Epithelial cell of esophagus (primary cell): ENCODE measurements around the gene APIP.

Experiments used
- DNase-seq: peaks from one replicate; pipeline ENCODE4 v3.0.0; 2010; ENCODE audit warnings: low read depth
- H3K4me3 ChIP-seq: 2 replicates; pipeline ENCODE4 v1.5.1; 2011; ENCODE audit warnings: mild to moderate bottlenecking, low read length, control low read depth
- CTCF ChIP-seq: IDR thresholded peaks from 2 replicates; pipeline ENCODE4 v1.5.1; 2011; ENCODE audit warnings: low read depth, mild to moderate bottlenecking, low read length, control low read depth, inconsistent platforms; ENCODE audit not compliant: insufficient read depth; ENCODE audit errors: missing control alignments

APIP gene

GRCh38 chr11:34844463-34845112 is 71.6 kb downstream of the APIP start:
- no peak for TF ChIP-seq CTCF
- H3K4me3 ChIP-seq, result no peak overlapping the region
- DNase-seq, result no peak

- TF ChIP-seq CTCF, result no peak
- no peak overlapping the region for H3K4me3 ChIP-seq
- no peak for DNase-seq
Measured at GRCh38 chr11:34843271-34843670, 72.9 kb downstream of the APIP start.

- peak; percentile 61 for TF ChIP-seq CTCF
- no peak overlapping the region for H3K4me3 ChIP-seq
- peak; percentile 69 for DNase-seq
Measured at GRCh38 chr11:34840736-34841386, 75.3 kb downstream of the APIP start.

- no peak for TF ChIP-seq CTCF
- no peak overlapping the region for H3K4me3 ChIP-seq
- DNase-seq, result no peak
Measured at GRCh38 chr11:34839969-34840368, 76.2 kb downstream of the APIP start.

GRCh38 chr11:34836958-34837856 is 79.0 kb downstream of the APIP start:
- H3K4me3 ChIP-seq, result no peak overlapping the region
- peak; percentile 36 for DNase-seq
- no peak for TF ChIP-seq CTCF

GRCh38 chr11:34833602-34834001 is 82.6 kb downstream of the APIP start:
- no peak for TF ChIP-seq CTCF
- no peak overlapping the region for H3K4me3 ChIP-seq
- peak; percentile 68 for DNase-seq
